ENCODE results near the gene NAB1. TPM values are rescaled to one million over a fixed set of nuclear protein-coding genes. Genes with fewer than 3 reads are reported as not detected.

The NAB1 gene, protein sequence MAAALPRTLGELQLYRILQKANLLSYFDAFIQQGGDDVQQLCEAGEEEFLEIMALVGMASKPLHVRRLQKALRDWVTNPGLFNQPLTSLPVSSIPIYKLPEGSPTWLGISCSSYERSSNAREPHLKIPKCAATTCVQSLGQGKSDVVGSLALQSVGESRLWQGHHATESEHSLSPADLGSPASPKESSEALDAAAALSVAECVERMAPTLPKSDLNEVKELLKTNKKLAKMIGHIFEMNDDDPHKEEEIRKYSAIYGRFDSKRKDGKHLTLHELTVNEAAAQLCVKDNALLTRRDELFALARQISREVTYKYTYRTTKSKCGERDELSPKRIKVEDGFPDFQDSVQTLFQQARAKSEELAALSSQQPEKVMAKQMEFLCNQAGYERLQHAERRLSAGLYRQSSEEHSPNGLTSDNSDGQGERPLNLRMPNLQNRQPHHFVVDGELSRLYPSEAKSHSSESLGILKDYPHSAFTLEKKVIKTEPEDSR
- total RNA-seq (2022; extraction: Qiagen RNA extraction; ENCODE audit: low read depth), result 25.6 to 43.7 TPM (median 36.7 TPM) in 5 replicates

DNA sequence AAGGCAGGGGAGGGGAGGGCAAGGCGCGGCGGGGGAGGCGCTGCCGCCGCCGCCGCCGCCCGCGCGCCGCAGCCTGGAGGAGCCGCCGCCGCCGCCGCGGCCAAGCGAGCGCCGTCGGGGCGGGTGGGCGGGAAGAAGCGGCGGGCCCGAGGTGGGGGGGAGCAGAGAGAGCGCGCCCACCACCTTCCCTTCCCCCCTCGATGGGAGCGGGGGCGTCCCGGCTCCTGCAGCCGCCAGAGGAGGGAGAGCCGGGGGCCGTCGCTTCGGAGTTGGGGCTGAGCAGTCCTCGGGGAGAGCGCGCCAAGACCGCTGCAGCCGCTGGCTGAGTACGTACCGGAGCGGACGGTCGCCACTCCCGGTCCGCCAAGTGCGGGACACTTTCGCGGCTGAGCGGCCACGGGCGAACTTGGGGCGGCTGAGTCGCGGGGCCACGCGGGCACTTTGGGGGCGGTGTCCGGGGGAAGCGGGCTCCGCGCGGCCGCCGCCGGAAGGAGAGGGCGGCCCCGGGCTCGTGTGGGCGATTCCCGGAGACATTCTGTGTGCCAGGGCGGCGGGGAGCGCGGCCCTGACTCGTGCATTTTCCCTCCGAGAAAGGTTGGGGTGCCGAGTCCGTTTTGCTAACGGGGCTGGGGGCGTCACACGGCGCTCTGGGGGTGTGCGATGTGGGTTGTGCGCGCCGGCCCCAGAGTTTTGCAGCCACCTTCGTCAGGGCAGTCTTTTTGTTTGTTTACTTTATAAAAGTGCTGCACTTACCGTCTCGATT is at the start of gene NAB1:
Gene NAB1 (plus strand): TSS at position 49 of the 763 bp plus-strand sequence. CDS start 10,094 bp downstream, outside the sequence.

Other genes starting within 250 kb of the NAB1 start
- 15.8 to 26.3 TPM (median 23.1 TPM) in 5 replicates for gene MFSD6, start 240.7 kb upstream of the NAB1 start, total RNA-seq (2022; extraction: Qiagen RNA extraction; ENCODE audit: low read depth)
- gene NEMP2, start 114.4 kb upstream of the NAB1 start, total RNA-seq (2022; extraction: Qiagen RNA extraction; ENCODE audit: low read depth), result 3.5 to 7.6 TPM (median 7.1 TPM) in 5 replicates
- gene GLS, start 231.7 kb downstream of the NAB1 start, total RNA-seq (2022; extraction: Qiagen RNA extraction; ENCODE audit: low read depth), result 167 to 286 TPM (median 190 TPM) in 5 replicates

Measured in A549 treated with RU486 at 1 μM for 4 hours (cell line).